Frontal cortex (tissue), 4 donors: ENCODE results near the gene TCHP. TPM values are rescaled to one million over a fixed set of nuclear protein-coding genes. Genes with fewer than 3 reads are reported as not detected.

ENCODE experiments used
- DNase-seq, 2 donors: peaks; one replicate each; pipeline ENCODE4 v3.0.0; 2012; ENCODE audit warnings: low spot score in 2 of 2
- FAIRE-seq: peaks from 2 replicates; lab custom pipeline; 2012; peaks lifted over from hg19 to GRCh38; lab: Jason Lieb, UNC
- total RNA-seq: library from RNA; depleted of rRNA; stranded (reverse); fragments of >200 nt; gene quantifications from one replicate; pipeline ENCODE4 v1.2.3, GENCODE V29; 2014
- donor health status: control.
- donor health status: control.
- donor health status: control.

The TCHP gene
- total RNA-seq, 1 donor from 2014 or later = 5.3 TPM

- FAIRE-seq (no peak), DNase-seq (peak in 1 of 2 donors; percentile 54)
These were observed 892 bp downstream of the TCHP start for GRCh38 chr12:109900752-109901580.

DNA sequence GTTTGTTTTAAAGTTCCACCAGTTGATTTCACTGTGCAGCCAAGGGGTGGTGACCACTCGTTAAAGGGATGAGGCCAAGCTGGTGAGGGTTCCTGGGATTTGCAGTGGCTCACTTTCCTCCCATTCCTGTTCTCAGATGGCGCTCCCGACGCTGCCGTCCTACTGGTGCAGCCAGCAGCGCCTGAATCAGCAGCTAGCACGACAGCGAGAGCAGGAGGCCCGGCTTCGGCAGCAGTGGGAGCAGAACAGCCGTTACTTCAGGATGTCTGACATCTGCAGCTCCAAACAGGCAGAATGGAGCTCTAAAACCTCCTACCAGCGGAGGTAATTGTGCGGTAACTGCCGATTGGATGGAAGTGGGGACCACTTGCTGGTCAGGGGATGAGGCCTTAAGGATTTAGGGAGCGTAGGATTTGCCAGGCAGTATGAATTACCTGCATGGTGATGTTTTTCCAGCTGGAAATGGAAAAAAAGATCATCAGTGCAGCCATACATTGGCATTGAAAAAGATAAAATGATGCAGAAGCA, 2.9 kb downstream of the TCHP start:
- DNase-seq (no peak), FAIRE-seq (no peak)

DNA sequence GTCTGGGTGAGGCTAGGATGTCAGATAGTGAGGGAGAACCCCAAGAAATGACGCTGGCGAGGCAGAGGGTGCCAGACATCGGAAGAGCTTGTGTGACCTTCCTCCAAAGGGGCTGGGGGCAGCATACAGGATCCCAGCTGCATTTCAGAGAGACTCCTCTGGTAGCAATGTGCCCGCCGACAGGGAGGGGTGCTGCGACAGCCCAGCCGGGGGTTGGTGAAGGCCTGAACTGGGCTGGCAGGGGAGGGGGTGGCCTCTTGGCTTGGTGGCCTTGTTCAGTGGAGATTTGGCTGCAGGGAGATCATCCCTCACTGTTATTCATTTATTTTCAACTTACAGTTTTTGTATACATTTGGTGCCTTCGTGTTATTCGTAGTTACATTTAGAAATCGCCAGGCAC, 5.2 kb downstream of the TCHP start:
- DNase-seq (no peak), FAIRE-seq (no peak)

- FAIRE-seq (no peak), DNase-seq (no peak)
These were observed 10.3 kb downstream of the TCHP start for GRCh38 chr12:109910254-109910968.

DNA sequence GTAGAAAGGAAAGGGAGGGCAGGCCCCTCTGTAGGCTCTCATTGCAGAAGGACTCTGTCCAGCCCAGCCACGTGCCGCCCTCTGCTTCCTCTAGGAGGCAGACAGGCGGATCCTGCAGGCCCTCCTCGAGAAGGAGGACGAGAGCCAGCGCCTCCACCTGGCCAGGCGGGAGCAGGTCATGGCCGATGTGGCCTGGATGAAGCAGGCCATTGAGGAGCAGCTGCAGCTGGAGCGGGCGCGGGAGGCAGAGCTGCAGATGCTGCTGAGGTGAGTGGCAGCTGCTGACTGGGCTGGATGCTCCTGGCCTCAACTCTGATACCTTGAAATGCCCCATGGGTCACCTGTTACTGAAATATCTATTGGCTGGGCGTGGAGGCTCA, 10.9 kb downstream of the TCHP start:
- FAIRE-seq (no peak), DNase-seq (no peak)

DNA sequence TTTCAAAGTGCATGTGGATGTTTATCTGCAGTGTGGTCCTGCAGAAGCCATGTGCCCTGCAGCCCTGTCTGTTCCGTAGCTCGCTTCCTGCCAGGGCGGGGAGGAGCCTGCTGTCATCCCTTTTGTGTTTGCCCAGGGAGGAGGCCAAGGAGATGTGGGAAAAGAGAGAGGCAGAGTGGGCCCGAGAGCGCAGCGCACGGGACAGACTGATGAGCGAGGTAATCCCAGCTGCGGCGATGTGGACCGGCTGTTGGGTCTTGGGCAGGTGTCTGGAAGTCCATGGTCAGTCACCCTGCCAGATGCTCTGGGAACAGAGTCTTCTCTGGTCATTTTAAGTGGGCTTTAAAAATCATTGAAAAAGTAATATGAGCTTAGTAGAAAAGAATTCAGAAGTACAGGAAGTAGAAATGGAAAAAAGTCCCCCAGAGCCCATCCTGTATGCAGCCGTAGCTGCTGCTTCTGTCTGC, 12.8 kb downstream of the TCHP start:
- no peak for FAIRE-seq
- no peak for DNase-seq

- no peak for FAIRE-seq
- DNase-seq = no peak
These were observed 14.4 kb downstream of the TCHP start for GRCh38 chr12:109914461-109914860.

GRCh38 chr12:109915171-109916040, 15.3 kb downstream of the TCHP start:
- no peak for FAIRE-seq
- no peak for DNase-seq

GRCh38 chr12:109916045-109916444, 16.0 kb downstream of the TCHP start:
- DNase-seq = no peak
- no peak for FAIRE-seq

DNA sequence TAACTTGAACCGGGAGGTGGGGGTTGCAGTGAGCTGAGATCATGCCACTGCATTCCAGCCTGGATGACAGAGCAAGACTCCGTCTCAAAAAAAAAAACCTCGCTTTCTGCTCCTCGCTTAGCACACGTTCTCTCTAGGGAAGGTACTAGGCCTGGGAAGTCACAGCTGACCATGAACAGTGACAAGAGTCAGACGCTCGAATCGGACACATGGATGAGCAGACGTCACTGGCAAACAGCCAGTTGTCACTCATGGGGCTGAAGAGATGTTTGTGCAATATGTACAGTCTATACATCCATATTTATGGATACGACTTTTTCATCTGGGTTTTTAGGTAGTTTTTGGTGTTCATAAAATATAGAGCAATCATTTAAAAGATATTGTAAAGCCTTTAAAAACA, 19.4 kb downstream of the TCHP start:
- DNase-seq (no peak), FAIRE-seq (no peak)

- no peak for FAIRE-seq
- DNase-seq = no peak
These were observed 20.2 kb downstream of the TCHP start for GRCh38 chr12:109920261-109920780.

DNA sequence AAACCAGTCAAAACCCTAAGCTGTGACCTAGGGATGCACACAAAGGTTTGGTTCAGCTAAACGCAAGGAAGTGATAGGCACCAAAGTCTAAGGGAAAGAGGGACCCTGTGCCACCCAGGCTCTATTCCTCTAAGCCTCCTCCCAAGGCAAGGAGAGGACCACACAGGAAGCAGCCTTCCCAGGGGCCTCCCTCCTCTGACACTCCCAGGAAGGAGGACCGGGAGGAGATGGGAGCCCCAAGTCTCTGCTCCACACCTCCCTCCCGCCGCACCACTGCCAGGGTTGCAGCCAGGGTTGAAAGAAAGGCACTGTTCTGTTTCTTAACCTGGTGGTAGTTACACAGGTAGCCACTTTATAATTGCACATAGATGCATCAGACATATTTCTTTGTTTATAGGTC, 21.9 kb downstream of the TCHP start:
- DNase-seq (no peak), FAIRE-seq (no peak)

DNA sequence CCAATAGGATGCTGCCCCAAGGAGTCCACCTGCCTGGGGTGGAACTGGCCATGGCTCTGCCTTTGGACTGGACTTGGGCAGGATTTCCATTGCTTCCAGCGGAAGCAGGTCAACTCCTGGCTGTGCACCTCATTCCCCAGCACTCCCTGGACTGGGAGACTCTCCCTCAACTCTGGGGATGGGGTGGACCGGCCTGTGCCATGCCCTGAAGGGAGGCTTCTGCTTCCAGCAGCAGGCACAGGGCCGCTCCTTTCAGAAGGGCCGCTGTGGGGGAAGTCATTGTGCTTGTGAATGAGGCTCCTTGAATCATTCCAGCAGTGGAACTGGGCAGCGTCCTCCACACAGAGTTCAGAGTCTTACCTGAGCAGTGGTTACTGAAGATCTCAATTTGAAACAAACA, 23.0 kb downstream of the TCHP start:
- DNase-seq = no peak
- FAIRE-seq = no peak

GRCh38 chr12:109923481-109924245, 23.6 kb downstream of the TCHP start:
- FAIRE-seq (no peak), DNase-seq (no peak)

- FAIRE-seq (no peak), DNase-seq (no peak)
These were observed 25.2 kb downstream of the TCHP start for GRCh38 chr12:109925185-109925840.

DNA sequence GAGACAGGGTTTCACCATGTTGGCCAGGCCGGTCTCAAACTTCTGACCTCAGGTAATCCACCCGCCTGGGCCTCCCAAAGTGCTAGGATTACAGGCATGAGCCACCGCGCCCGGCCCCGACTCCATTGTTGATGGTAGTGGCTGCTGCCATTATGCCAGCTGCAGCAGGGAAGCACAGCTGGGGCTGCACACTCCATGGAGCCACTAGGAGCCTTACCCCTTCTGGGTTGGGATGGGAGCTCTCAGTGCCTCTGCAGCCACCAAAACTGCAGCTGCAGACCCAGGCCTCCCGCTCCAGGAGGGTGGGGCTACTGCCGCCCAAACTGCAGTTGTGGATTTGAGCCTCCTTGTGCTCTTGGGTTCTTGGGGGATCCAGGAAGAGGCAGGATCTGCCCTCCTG, 25.9 kb downstream of the TCHP start:
- DNase-seq = no peak
- FAIRE-seq = no peak

- DNase-seq (no peak), FAIRE-seq (no peak)
These were observed 26.6 kb downstream of the TCHP start for GRCh38 chr12:109926488-109927210.

DNA sequence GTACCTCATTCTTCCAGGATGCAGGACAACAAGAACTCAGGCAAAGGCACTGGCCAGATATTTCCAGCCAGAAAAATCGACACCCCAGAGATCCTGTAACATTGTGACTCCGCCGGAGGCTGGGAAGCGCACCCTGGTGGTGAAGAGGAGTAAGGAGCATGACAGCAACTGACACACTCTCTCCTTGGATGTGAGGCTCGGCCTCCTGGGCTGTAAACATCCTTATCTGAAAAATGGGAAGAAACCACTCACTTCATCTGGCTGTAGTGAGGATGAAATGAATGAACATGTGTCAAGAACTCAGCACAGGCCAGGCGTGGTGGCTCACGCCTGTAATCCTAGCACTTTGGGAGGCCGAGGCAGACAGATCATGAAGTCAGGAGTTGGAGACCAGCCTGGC, 27.5 kb downstream of the TCHP start:
- no peak for DNase-seq
- FAIRE-seq = no peak
